Endodermal cell (in vitro differentiated cells): ENCODE results near the gene ZPR1. TPM values are rescaled to one million over a fixed set of nuclear protein-coding genes. Genes with fewer than 3 reads are reported as not detected.

Source experiments
- DNase-seq: peaks from one replicate; pipeline ENCODE4 v3.0.0-alpha.2; 2017
- H3K27ac ChIP-seq: 2 replicates; pipeline ENCODE4 v1.5.1; 2013; ENCODE audit warnings: mild to moderate bottlenecking, low read depth, low read length, moderate library complexity
- H3K27me3 ChIP-seq: 2 replicates; pipeline ENCODE4 v1.6.1; 2013; ENCODE audit warnings: mild to moderate bottlenecking, low read length, moderate library complexity; ENCODE audit not compliant: insufficient read depth, control insufficient read depth, poor library complexity, severe bottlenecking
- H3K36me3 ChIP-seq: 2 replicates; pipeline ENCODE4 v1.7.0; 2013; ENCODE audit warnings: mild to moderate bottlenecking, low read length, moderate library complexity; ENCODE audit not compliant: control insufficient read depth, insufficient read depth
- H3K4me1 ChIP-seq: one replicate; pipeline ENCODE4 v1.7.0; 2013; ENCODE audit warnings: low read length; ENCODE audit not compliant: control insufficient read depth, insufficient read depth
- H3K4me3 ChIP-seq: 2 replicates; pipeline ENCODE4 v1.5.1; 2013; ENCODE audit warnings: mild to moderate bottlenecking, low read length, moderate library complexity
- H3K9ac ChIP-seq: 2 replicates; pipeline ENCODE4 v1.6.1; 2013; ENCODE audit warnings: mild to moderate bottlenecking, low read length, moderate library complexity; ENCODE audit not compliant: poor library complexity, severe bottlenecking; ENCODE audit errors: extremely low read depth
- H3K9me3 ChIP-seq: 2 replicates; pipeline ENCODE4 v1.6.1; 2013; ENCODE audit warnings: mild to moderate bottlenecking, low read length, moderate library complexity; ENCODE audit not compliant: control insufficient read depth
- H3K27ac Mint-ChIP-seq: 2 replicates; pipeline ENCODE4 v1.8.0; 2020; ENCODE audit warnings: mixed read lengths
- H3K27me3 Mint-ChIP-seq: 2 replicates; pipeline ENCODE4 v1.8.0; 2021; ENCODE audit warnings: mild to moderate bottlenecking, mixed read lengths; ENCODE audit not compliant: insufficient read depth
- H3K36me3 Mint-ChIP-seq: 2 replicates; pipeline ENCODE4 v1.8.0; 2020; ENCODE audit warnings: low read depth, mixed read lengths
- H3K4me1 Mint-ChIP-seq: 2 replicates; pipeline ENCODE4 v1.8.0; 2020; ENCODE audit warnings: mixed read lengths
- H3K4me3 Mint-ChIP-seq: 2 replicates; pipeline ENCODE4 v1.8.0; 2020; ENCODE audit warnings: mild to moderate bottlenecking, moderate library complexity, mixed read lengths
- H3K9me3 Mint-ChIP-seq: 2 replicates; pipeline ENCODE4 v1.8.0; 2020; ENCODE audit warnings: mild to moderate bottlenecking, mixed read lengths
- CTCF ChIP-seq: fragments of 200-600 bp; sonication (generic); conservative IDR thresholded peaks from 2 replicates; pipeline ENCODE4 v1.5.0; 2021; ENCODE audit warnings: antibody characterized with exemption, mild to moderate bottlenecking
- WGBS, 2 experiments: methylation state at CpG; one replicate each; pipeline versions ENCODE4 v1.1.5 to v1.1.7; 2013; ENCODE audit warnings: missing lambda C conversion rate in 2 of 2, mixed read lengths in 1 of 2; ENCODE audit not compliant: insufficient coverage in 1 of 2, insufficient read length in 1 of 2; 5-methylcytosine and 5-hydroxymethylcytosine counted together
- total RNA-seq, 2 donors: library from RNA; stranded (reverse); fragmentation: NEBNext Ultra II Directional in 1 of 2; extraction: Animal tissue kit (Norgen Biotek cat#: 25700) in 1 of 2; gene quantifications; 2 replicates in 1 of 2; 3 replicates in 1 of 2; pipeline ENCODE4 v1.2.1, GENCODE V29; 2021

ZPR1 gene
- total RNA-seq, 2 donors from 2014 or later: 59.2 to 63.4 TPM

DNA sequence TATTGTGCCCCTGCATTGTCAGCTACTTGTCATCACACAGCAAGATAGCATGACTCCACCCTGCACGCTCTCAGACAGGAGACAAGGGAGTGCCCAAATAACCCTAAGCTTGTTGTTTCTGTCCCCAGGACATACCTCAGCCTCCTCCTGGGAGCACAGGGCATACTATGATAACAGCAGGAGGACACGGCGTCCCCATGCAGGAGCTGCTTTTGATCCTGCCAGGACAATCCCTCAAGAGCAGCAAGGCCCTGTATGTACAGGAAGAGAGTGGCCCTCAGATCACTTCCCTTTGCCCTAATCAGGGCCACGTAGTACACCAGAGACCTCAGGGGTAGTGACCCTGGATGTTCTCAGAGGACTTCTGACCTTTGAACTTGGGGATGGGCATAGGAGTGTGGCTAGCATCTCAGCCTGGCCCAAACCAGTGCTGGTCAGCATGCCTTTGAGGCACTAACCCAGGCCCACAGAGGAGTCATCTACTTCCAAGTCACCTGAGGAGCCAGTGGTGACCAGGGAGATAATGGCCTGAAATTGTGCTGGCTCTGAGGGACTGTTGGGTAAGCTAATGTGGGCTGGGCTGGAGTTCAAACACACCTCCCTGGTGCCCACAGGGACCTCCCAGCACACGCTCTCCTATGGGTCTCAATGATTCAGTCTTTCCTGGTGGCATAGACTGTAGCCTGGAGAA is 26.1 kb upstream of the ZPR1 start:
- 56 to 83% methylated on average over 3 to 5 of the region's 5 CpGs for WGBS, 2 experiments
- DNase-seq: peak; percentile 75
- peaks cover 6% of the 10 kb centered on the region for H3K4me1 ChIP-seq

GRCh38 chr11:116813170-116813569 is 25.3 kb upstream of the ZPR1 start:
- no peak overlapping the region for H3K4me3 Mint-ChIP-seq
- no peaks in the 10 kb centered on the region for H3K36me3 Mint-ChIP-seq
- DNase-seq: peak; percentile 51
- Histone ChIP-seq H3K4me1 (peaks cover 10% of the 10 kb centered on the region), H3K27me3 (no peaks in the 10 kb centered on the region), H3K27ac (no peak overlapping the region), H3K9me3 (peaks cover 5% of the 10 kb centered on the region), H3K36me3 (no peaks in the 10 kb centered on the region), H3K9ac (no peak overlapping the region), H3K4me3 (peak overlapping the region; percentile 4)
- peak overlapping the region; percentile 74 for H3K27ac Mint-ChIP-seq
- 73 to 82% methylated on average over 1 of the region's 1 CpG for WGBS, 2 experiments
- H3K27me3 Mint-ChIP-seq: peaks cover 2% of the 10 kb centered on the region
- peaks cover 21% of the 10 kb centered on the region for H3K4me1 Mint-ChIP-seq
- H3K9me3 Mint-ChIP-seq: no peaks in the 10 kb centered on the region
- no peak for TF ChIP-seq CTCF

More for the DNA sequence above, 26.1 kb upstream of the ZPR1 start:
- Mint-ChIP-seq H3K4me1 (peaks cover 13% of the 10 kb centered on the region), H3K4me3 (no peak overlapping the region), H3K36me3 (no peaks in the 10 kb centered on the region), H3K27ac (peak overlapping the region; percentile 74), H3K9me3 (no peaks in the 10 kb centered on the region), H3K27me3 (peaks cover 2% of the 10 kb centered on the region)
- no peaks in the 10 kb centered on the region for H3K36me3 ChIP-seq
- H3K27ac ChIP-seq: no peak overlapping the region
- no peak overlapping the region for H3K9ac ChIP-seq
- no peaks in the 10 kb centered on the region for H3K27me3 ChIP-seq
- no peak overlapping the region for H3K4me3 ChIP-seq
- TF ChIP-seq CTCF: no peak
- H3K9me3 ChIP-seq: peaks cover 5% of the 10 kb centered on the region

GRCh38 chr11:116812109-116812508 is 24.3 kb upstream of the ZPR1 start:
- Mint-ChIP-seq H3K27ac (no peak overlapping the region), H3K4me3 (no peak overlapping the region), H3K4me1 (peaks cover 27% of the 10 kb centered on the region), H3K36me3 (no peaks in the 10 kb centered on the region), H3K9me3 (no peaks in the 10 kb centered on the region), H3K27me3 (peaks cover 2% of the 10 kb centered on the region)
- peaks cover 10% of the 10 kb centered on the region for H3K4me1 ChIP-seq
- TF ChIP-seq CTCF: no peak
- no peak overlapping the region for H3K9ac ChIP-seq
- WGBS, 2 experiments: 100% methylated on average over 2 of the region's 4 CpGs; no CpG with 5 or more reads in 1 of the 2 experiments
- H3K27me3 ChIP-seq: no peaks in the 10 kb centered on the region
- no peak overlapping the region for H3K4me3 ChIP-seq
- DNase-seq: peak; percentile 15
- no peaks in the 10 kb centered on the region for H3K36me3 ChIP-seq
- no peak overlapping the region for H3K27ac ChIP-seq
- peaks cover 5% of the 10 kb centered on the region for H3K9me3 ChIP-seq
